ENCODE data around the gene RCAN2. TPM values are rescaled to one million over a fixed set of nuclear protein-coding genes. Genes with fewer than 3 reads are reported as not detected.

RCAN2 gene
- total and polyA plus RNA-seq, 9 of the 15 experiments (the other 6 are each of a cell fraction or from before 2014, with no cell fraction given) = 0.04 TPM; not detected in 8

DNA sequence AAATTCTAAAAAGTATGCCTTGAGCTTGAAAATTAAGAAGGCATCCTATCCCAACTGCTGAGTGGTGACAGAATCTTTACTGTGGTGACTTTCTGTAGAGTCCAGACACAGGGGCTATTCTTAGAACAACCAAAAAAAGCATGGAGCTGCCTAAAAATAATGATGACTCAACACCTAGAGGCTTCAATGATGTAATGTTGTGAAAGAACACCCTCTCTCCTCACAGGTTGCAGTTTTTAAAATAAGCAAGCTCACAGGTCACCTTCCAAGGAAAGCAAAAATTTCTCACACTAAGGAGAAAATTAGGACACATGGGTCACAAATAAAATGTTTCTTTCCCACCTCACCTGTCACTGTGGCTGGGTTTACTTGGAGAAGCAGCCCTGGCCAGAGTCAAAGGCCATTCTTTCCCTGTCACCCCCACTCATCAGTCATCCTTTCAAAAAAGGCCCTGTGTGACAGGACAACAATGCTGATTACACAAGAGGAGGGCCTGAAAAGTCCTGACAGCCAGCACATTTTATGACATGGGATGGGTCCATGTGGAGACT, 53.5 kb downstream of the RCAN2 start (continued):
- TF ChIP-seq, protein P1, sequence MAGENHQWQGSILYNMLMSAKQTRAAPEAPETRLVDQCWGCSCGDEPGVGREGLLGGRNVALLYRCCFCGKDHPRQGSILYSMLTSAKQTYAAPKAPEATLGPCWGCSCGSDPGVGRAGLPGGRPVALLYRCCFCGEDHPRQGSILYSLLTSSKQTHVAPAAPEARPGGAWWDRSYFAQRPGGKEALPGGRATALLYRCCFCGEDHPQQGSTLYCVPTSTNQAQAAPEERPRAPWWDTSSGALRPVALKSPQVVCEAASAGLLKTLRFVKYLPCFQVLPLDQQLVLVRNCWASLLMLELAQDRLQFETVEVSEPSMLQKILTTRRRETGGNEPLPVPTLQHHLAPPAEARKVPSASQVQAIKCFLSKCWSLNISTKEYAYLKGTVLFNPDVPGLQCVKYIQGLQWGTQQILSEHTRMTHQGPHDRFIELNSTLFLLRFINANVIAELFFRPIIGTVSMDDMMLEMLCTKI (IDR thresholded peaks at IDR 0.05; ENCODE audit: partially characterized antibody) = no peak
- TF ChIP-seq ZNF212 (CRISPR knock-in tag; IDR thresholded peaks at IDR 0.05) (no peak), NRF1 (conservative IDR thresholded peaks at IDR 0.05 in 1 of 2, IDR thresholded peaks at IDR 0.05 in 1 of 2) (no peak), ZNF140 (CRISPR knock-in tag; IDR thresholded peaks at IDR 0.05) (no peak), PHF21A (IDR thresholded peaks at IDR 0.05; ENCODE audit: borderline replicate concordance, low read depth) (no peak), ZNF253 (CRISPR knock-in tag; conservative IDR thresholded peaks at IDR 0.05) (no peak), MCM7 (IDR thresholded peaks at IDR 0.05) (no peak), PCBP1 (IDR thresholded peaks at IDR 0.05; ENCODE audit: low read depth, low read length, poor library complexity, severe bottlenecking) (no peak), CXXC5 (CRISPR knock-in tag; IDR thresholded peaks at IDR 0.05) (no peak), FOXK1 (CRISPR knock-in tag; IDR thresholded peaks at IDR 0.05; ENCODE audit: borderline replicate concordance) (no peak), ZNF263 (CRISPR knock-in tag; IDR thresholded peaks at IDR 0.05; ENCODE audit: borderline replicate concordance) (no peak), TSC22D4 (tag; IDR thresholded peaks at IDR 0.05) (no peak), ILF3 (IDR thresholded peaks at IDR 0.05; ENCODE audit: borderline replicate concordance) (no peak), FOSL1 (tag; conservative IDR thresholded peaks at IDR 0.05) (peak; percentile 91), CREM (IDR thresholded peaks at IDR 0.05; ENCODE audit: low read depth) (no peak), ZNF695 (CRISPR knock-in tag; IDR thresholded peaks at IDR 0.05) (no peak), PPARD (CRISPR knock-in tag; IDR thresholded peaks at IDR 0.05) (no peak), SREBF2 (CRISPR knock-in tag; IDR thresholded peaks at IDR 0.05) (no peak), JUND (IDR thresholded peaks at IDR 0.05; ENCODE audit: borderline replicate concordance, low read depth, low read length) (peak; percentile 88), JUND (tag; IDR thresholded peaks at IDR 0.05; ENCODE audit: borderline replicate concordance, low read depth, low read length) (peak; percentile 70; the same call in 2 of the 3 replicates), ZBTB9 (CRISPR knock-in tag; IDR thresholded peaks at IDR 0.05) (no peak), ZNF311 (CRISPR knock-in tag; IDR thresholded peaks at IDR 0.05) (no peak), C11orf30 (IDR thresholded peaks at IDR 0.05; ENCODE audit: low read depth) (peak; percentile 94), FOXJ2 (tag; IDR thresholded peaks at IDR 0.05) (0 out of 2 replicates have a peak, but pooled peaks have one; percentile 43), MLX (CRISPR knock-in tag; conservative IDR thresholded peaks at IDR 0.05) (no peak)
- TF ChIP-seq, protein P2, sequence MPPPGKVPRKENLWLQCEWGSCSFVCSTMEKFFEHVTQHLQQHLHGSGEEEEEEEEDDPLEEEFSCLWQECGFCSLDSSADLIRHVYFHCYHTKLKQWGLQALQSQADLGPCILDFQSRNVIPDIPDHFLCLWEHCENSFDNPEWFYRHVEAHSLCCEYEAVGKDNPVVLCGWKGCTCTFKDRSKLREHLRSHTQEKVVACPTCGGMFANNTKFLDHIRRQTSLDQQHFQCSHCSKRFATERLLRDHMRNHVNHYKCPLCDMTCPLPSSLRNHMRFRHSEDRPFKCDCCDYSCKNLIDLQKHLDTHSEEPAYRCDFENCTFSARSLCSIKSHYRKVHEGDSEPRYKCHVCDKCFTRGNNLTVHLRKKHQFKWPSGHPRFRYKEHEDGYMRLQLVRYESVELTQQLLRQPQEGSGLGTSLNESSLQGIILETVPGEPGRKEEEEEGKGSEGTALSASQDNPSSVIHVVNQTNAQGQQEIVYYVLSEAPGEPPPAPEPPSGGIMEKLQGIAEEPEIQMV (tag; conservative IDR thresholded peaks at IDR 0.05; ENCODE audit: low read depth) = no peak

Measured in K562 (cell line).